Mesenchymal stem cell (in vitro differentiated cells and primary cell): Measurements from ENCODE around the gene OTOP2.

Experiments used
- DNase-seq: peaks from one replicate; pipeline ENCODE4 v3.0.0-alpha.2; 2013
- H2AFZ ChIP-seq: one replicate; pipeline ENCODE4 v1.6.1; 2013; ENCODE audit warnings: low read depth, mild to moderate bottlenecking, control low read depth, inconsistent platforms, low read length, moderate library complexity
- H2AK5ac ChIP-seq: 2 replicates; pipeline ENCODE4 v1.6.1; 2013; ENCODE audit warnings: low read length, moderate library complexity, mild to moderate bottlenecking, inconsistent platforms; ENCODE audit not compliant: severe bottlenecking
- H2BK120ac ChIP-seq: one replicate; pipeline ENCODE4 v1.6.1; 2013; ENCODE audit warnings: low read depth, mild to moderate bottlenecking, inconsistent platforms, low read length, moderate library complexity
- H2BK12ac ChIP-seq, 2 experiments: one replicate each; pipeline ENCODE4 v1.6.1; 2013; ENCODE audit warnings: inconsistent platforms in 2 of 2, low read length in 2 of 2, mild to moderate bottlenecking in 2 of 2, moderate library complexity in 2 of 2, control low read depth in 1 of 2
- H2BK15ac ChIP-seq: one replicate; pipeline ENCODE4 v1.6.1; 2013; ENCODE audit warnings: mild to moderate bottlenecking, low read depth, inconsistent platforms; ENCODE audit not compliant: poor library complexity, severe bottlenecking
- H2BK5ac ChIP-seq: 2 replicates; pipeline ENCODE4 v1.6.1; 2013; ENCODE audit warnings: low read depth, mild to moderate bottlenecking, low read length, control low read depth, inconsistent platforms; ENCODE audit not compliant: poor library complexity, severe bottlenecking
- H3K14ac ChIP-seq, 2 experiments: one replicate each; pipeline ENCODE4 v1.6.1; 2013; ENCODE audit warnings: inconsistent platforms in 2 of 2, low read length in 2 of 2, control low read depth in 1 of 2, mild to moderate bottlenecking in 1 of 2, moderate library complexity in 1 of 2
- H3K18ac ChIP-seq, 2 experiments: one replicate each; pipeline ENCODE4 v1.6.1; 2013; ENCODE audit warnings: inconsistent platforms in 2 of 2, low read length in 2 of 2, control low read depth in 1 of 2, low read depth in 1 of 2, mild to moderate bottlenecking in 1 of 2
- H3K23ac ChIP-seq, 2 experiments: one replicate each; pipeline ENCODE4 v1.6.1; 2013; ENCODE audit warnings: inconsistent platforms in 2 of 2, low read length in 2 of 2, mild to moderate bottlenecking in 2 of 2, moderate library complexity in 2 of 2, control low read depth in 1 of 2
- H3K27ac ChIP-seq: 2 replicates; pipeline ENCODE4 v1.5.1; 2013; ENCODE audit warnings: mild to moderate bottlenecking, moderate library complexity, low read length, control low read depth, inconsistent platforms; ENCODE audit not compliant: poor library complexity, severe bottlenecking
- H3K27me3 ChIP-seq, 2 experiments: 2 replicates each; pipeline versions ENCODE4 v1.6.1 to v1.7.0; 2013; ENCODE audit warnings: low read length in 2 of 2, mild to moderate bottlenecking in 2 of 2, moderate library complexity in 2 of 2, control low read depth in 1 of 2, inconsistent platforms in 1 of 2; ENCODE audit not compliant: control insufficient read depth in 1 of 2, insufficient read depth in 1 of 2
- H3K36me3 ChIP-seq, 2 experiments: 2 replicates each; pipeline versions ENCODE4 v1.6.1 to v1.7.0; 2013; ENCODE audit warnings: low read length in 2 of 2, control low read depth in 1 of 2, inconsistent platforms in 1 of 2, low read depth in 1 of 2, mild to moderate bottlenecking in 1 of 2; ENCODE audit not compliant: insufficient read depth in 2 of 2, control insufficient read depth in 1 of 2
- H3K4ac ChIP-seq, 2 experiments: one replicate each; pipeline ENCODE4 v1.6.1; 2013; ENCODE audit warnings: inconsistent platforms in 2 of 2, low read length in 2 of 2, mild to moderate bottlenecking in 2 of 2, moderate library complexity in 2 of 2, control low read depth in 1 of 2, low read depth in 1 of 2
- H3K4me1 ChIP-seq: 2 replicates; pipeline ENCODE4 v1.6.1; 2013; ENCODE audit warnings: low read depth, low read length, control low read depth; ENCODE audit not compliant: control insufficient read depth, insufficient read depth
- H3K4me2 ChIP-seq: 2 replicates; pipeline ENCODE4 v1.6.1; 2013; ENCODE audit warnings: low read length, mild to moderate bottlenecking, inconsistent platforms; ENCODE audit not compliant: poor library complexity, severe bottlenecking
- H3K4me3 ChIP-seq, 2 experiments: 2 replicates each; pipeline versions ENCODE4 v1.5.1 to v1.7.0; 2013; ENCODE audit warnings: low read length in 2 of 2, mild to moderate bottlenecking in 2 of 2, control low read depth in 1 of 2, low read depth in 1 of 2; ENCODE audit not compliant: insufficient read depth in 1 of 2
- H3K79me1 ChIP-seq: replicated peaks from 2 replicates; pipeline ENCODE4 v1.6.1; 2013; ENCODE audit warnings: mild to moderate bottlenecking, control low read depth, low read length, inconsistent platforms; ENCODE audit not compliant: poor library complexity, severe bottlenecking
- H3K9ac ChIP-seq: 2 replicates; pipeline ENCODE4 v1.7.0; 2013; ENCODE audit warnings: mild to moderate bottlenecking, low read length, moderate library complexity
- H3K9me3 ChIP-seq: 2 replicates; pipeline ENCODE4 v1.7.0; 2013; ENCODE audit warnings: mild to moderate bottlenecking, low read length; ENCODE audit not compliant: control insufficient read depth
- H4K8ac ChIP-seq: one replicate; pipeline ENCODE4 v1.6.1; 2013; ENCODE audit warnings: inconsistent platforms, mild to moderate bottlenecking, low read length, moderate library complexity
- H4K91ac ChIP-seq: one replicate; pipeline ENCODE4 v1.6.1; 2013; ENCODE audit warnings: mild to moderate bottlenecking, low read length, inconsistent platforms
- WGBS: methylation state at CpG from one replicate; pipeline ENCODE4 v1.1.7; 2013; ENCODE audit warnings: mixed read lengths; 5-methylcytosine and 5-hydroxymethylcytosine counted together

Gene OTOP2

GRCh38 chr17:74947041-74947754 is 23.1 kb downstream of the OTOP2 start:
- 93% methylated on average over 14 of the region's 17 CpGs for WGBS
- DNase-seq, result no peak
- H3K9ac ChIP-seq, result no peak overlapping the region

DNA sequence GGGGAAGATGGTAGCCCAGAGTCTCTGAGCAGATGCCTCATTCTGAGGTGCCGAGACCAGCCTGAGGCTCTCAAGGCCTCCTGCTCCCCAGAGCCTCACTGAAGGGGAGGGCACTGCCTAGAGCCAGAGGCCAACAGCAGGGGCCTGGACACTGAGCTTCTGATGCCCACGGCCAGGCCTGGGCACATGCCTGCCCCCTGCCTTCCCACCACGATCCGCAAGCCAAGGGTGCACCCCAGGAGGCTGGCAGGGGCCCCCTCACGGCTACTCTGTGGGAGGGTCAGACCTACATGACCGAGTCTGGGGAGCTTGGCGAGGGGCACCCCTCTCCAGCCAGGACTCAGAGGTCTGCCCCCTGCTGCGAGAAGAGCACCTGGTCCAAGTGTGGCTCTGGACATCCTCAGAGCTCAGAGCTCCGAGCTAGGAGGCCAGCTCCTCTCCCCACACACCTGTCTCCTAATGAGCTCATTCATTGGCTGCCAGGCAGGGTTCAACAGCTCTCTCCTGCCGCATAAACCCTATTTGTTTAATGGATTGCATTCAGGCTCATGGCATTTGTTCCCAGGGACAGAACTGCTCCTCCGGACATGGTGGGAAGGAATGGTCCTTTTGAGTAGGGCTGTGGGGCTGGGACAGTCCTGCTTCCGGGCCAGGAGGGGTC is 25.5 kb downstream of the OTOP2 start:
- Histone ChIP-seq H2BK120ac (no peak overlapping the region), H3K4me1 (peaks cover 5% of the 10 kb centered on the region), H3K4me3 (no peak overlapping the region), H3K23ac (no peak overlapping the region), H3K36me3 (no peaks in the 10 kb centered on the region), H2AFZ (no peak overlapping the region), H3K18ac (no peak overlapping the region), H2BK15ac (no peak overlapping the region), H3K4ac (no peak overlapping the region), H2BK12ac (no peak overlapping the region), H2AK5ac (no peak overlapping the region), H3K14ac (no peak overlapping the region), H3K27ac (no peak overlapping the region), H3K4me2 (no peak overlapping the region), H4K91ac (no peak overlapping the region), H3K27me3 (peaks cover 45 to 83% of the 10 kb centered on the region in 2 experiments), H4K8ac (no peak overlapping the region), H3K9ac (no peak overlapping the region), H3K79me1 (no peaks in the 10 kb centered on the region), H3K9me3 (no peaks in the 10 kb centered on the region), H2BK5ac (no peak overlapping the region)
- no peak for DNase-seq
- WGBS, result 73% methylated on average over 12 of the region's 12 CpGs

More at GRCh38 chr17:74947041-74947754, 23.1 kb downstream of the OTOP2 start:
- Histone ChIP-seq H3K27ac (no peak overlapping the region), H3K14ac (no peak overlapping the region), H3K4me2 (no peak overlapping the region), H3K27me3 (peaks cover 58 to 77% of the 10 kb centered on the region in 2 experiments), H3K23ac (no peak overlapping the region), H3K79me1 (no peaks in the 10 kb centered on the region), H3K4me1 (peaks cover 6% of the 10 kb centered on the region), H4K8ac (no peak overlapping the region), H3K9me3 (no peaks in the 10 kb centered on the region), H2BK5ac (no peak overlapping the region), H2AFZ (no peak overlapping the region), H3K18ac (no peak overlapping the region), H3K36me3 (no peaks in the 10 kb centered on the region), H4K91ac (no peak overlapping the region), H3K4ac (no peak overlapping the region), H2BK12ac (no peak overlapping the region), H2AK5ac (no peak overlapping the region), H2BK120ac (no peak overlapping the region), H2BK15ac (no peak overlapping the region), H3K4me3 (no peak overlapping the region)

DNA sequence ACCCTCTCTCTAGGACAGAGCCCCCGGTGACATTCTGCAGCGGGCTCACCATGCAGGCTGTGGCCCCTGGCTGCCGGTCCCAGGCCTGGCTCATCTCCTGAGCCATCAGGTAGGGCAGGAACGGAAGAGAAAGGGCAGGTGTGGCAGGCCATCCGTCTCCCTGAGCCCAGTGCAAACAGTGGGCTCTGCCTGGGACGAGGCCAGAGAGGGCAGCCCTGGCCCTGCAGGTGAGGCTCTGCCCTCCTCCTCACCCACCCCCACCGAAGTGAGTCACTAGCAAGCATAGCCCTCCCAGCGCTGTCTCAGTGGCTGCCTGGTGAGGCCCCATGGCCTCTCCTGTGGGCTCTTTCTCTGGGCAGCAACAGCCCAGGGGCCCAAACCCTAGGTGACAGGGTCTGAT is 26.1 kb downstream of the OTOP2 start:
- no peak overlapping the region for H3K23ac ChIP-seq
- H2AFZ ChIP-seq, result no peak overlapping the region
- no peak overlapping the region for H4K8ac ChIP-seq
- H3K9me3 ChIP-seq, result no peaks in the 10 kb centered on the region
- no peak overlapping the region for H2BK15ac ChIP-seq
- no peaks in the 10 kb centered on the region for H3K36me3 ChIP-seq
- no peaks in the 10 kb centered on the region for H3K79me1 ChIP-seq
- no peak overlapping the region for H3K4me2 ChIP-seq
- no peak for DNase-seq
- H3K27ac ChIP-seq, result no peak overlapping the region
- no peak overlapping the region for H2BK5ac ChIP-seq
- peaks cover 42 to 83% of the 10 kb centered on the region in 2 experiments for H3K27me3 ChIP-seq
- 61% methylated on average over 8 of the region's 8 CpGs for WGBS
- H3K9ac ChIP-seq, result no peak overlapping the region
- H3K4me1 ChIP-seq, result peaks cover 5% of the 10 kb centered on the region
- H2BK120ac ChIP-seq, result no peak overlapping the region
- H3K18ac ChIP-seq, result no peak overlapping the region
- H4K91ac ChIP-seq, result no peak overlapping the region
- H3K14ac ChIP-seq, result no peak overlapping the region
- no peak overlapping the region for H2BK12ac ChIP-seq
- no peak overlapping the region for H2AK5ac ChIP-seq
- H3K4me3 ChIP-seq, result no peak overlapping the region
- no peak overlapping the region for H3K4ac ChIP-seq

- DNase-seq, result no peak
- 74% methylated on average over 3 of the region's 3 CpGs for WGBS
Measured at GRCh38 chr17:74951065-74951464, 27.0 kb downstream of the OTOP2 start.

More at GRCh38 chr17:74951065-74951464, 27.0 kb downstream of the OTOP2 start:
- Histone ChIP-seq H3K9ac (no peak overlapping the region), H2BK5ac (no peak overlapping the region), H2BK120ac (no peak overlapping the region), H4K91ac (no peak overlapping the region), H3K18ac (no peak overlapping the region), H2AFZ (no peak overlapping the region), H2BK15ac (no peak overlapping the region), H3K4me1 (peaks cover 5% of the 10 kb centered on the region), H3K79me1 (no peaks in the 10 kb centered on the region), H2BK12ac (no peak overlapping the region), H3K4me3 (no peak overlapping the region), H3K9me3 (no peaks in the 10 kb centered on the region), H3K36me3 (no peaks in the 10 kb centered on the region), H2AK5ac (no peak overlapping the region), H3K14ac (no peak overlapping the region), H3K4ac (no peak overlapping the region), H3K27me3 (peaks cover 43 to 85% of the 10 kb centered on the region in 2 experiments), H4K8ac (no peak overlapping the region), H3K23ac (no peak overlapping the region), H3K4me2 (no peak overlapping the region), H3K27ac (no peak overlapping the region)
